SK-N-SH treated with all-trans-retinoic acid at 6 μM for 48 hours (cell line): ENCODE data around the gene SH3YL1.

ENCODE experiments used
- ARNTL ChIP-seq: fragments of 450-650 bp; formaldehyde crosslinking; IDR thresholded peaks from 2 replicates; pipeline ENCODE4 v1.5.0; 2020; ENCODE audit warnings: low read depth, mild to moderate bottlenecking, moderate library complexity, borderline replicate concordance
- CREB5 ChIP-seq: fragments of 250-450 bp; sonication (Bioruptor Pico); IDR thresholded peaks from 2 replicates; pipeline ENCODE4 v1.5.1; 2020; ENCODE audit warnings: low read depth, mild to moderate bottlenecking, moderate library complexity
- CSDC2 ChIP-seq: fragments of 250-450 bp; sonication (Bioruptor Pico); IDR thresholded peaks from 2 replicates; pipeline ENCODE4 v1.5.0; 2020; ENCODE audit warnings: mild to moderate bottlenecking, moderate library complexity
- CSRNP3 ChIP-seq: fragments of 250-450 bp; sonication (Bioruptor Pico); IDR thresholded peaks from 2 replicates; pipeline ENCODE4 v1.5.1; 2021; ENCODE audit warnings: mild to moderate bottlenecking, moderate library complexity
- ESRRG ChIP-seq: fragments of 250-450 bp; sonication (Bioruptor Pico); IDR thresholded peaks from 2 replicates; pipeline ENCODE4 v1.6.1; 2021; ENCODE audit warnings: mild to moderate bottlenecking
- OSR1 ChIP-seq: fragments of 250-450 bp; sonication (Bioruptor Pico); IDR thresholded peaks from 2 replicates; pipeline ENCODE4 v1.8.0; 2022; ENCODE audit warnings: moderate library complexity, mild to moderate bottlenecking, inconsistent platforms
- PATZ1 ChIP-seq: fragments of 250-450 bp; sonication (Bioruptor Pico); IDR thresholded peaks from 2 replicates; pipeline ENCODE4 v1.8.0; 2020; ENCODE audit warnings: mild to moderate bottlenecking, moderate library complexity, borderline replicate concordance
- PPARA ChIP-seq: fragments of 250-450 bp; sonication (Bioruptor Pico); IDR thresholded peaks from 2 replicates; pipeline ENCODE4 v1.5.0; 2020; ENCODE audit warnings: mild to moderate bottlenecking, borderline replicate concordance
- ZFP30 ChIP-seq: fragments of 450-650 bp; formaldehyde crosslinking; IDR thresholded peaks from 2 replicates; pipeline ENCODE4 v1.5.0; 2022; ENCODE audit warnings: mild to moderate bottlenecking, moderate library complexity

GRCh38 chr2:287471-287885 lies 23.6 kb upstream of the SH3YL1 start:
- no peak for TF ChIP-seq ZFP30
- TF ChIP-seq PPARA (CRISPR knock-in tag): no peak
- no peak for TF ChIP-seq PATZ1 (CRISPR knock-in tag)
- no peak for TF ChIP-seq ESRRG (CRISPR knock-in tag)
- TF ChIP-seq ARNTL (CRISPR knock-in tag): no peak
- no peak for TF ChIP-seq CSRNP3 (CRISPR knock-in tag)
- no peak for TF ChIP-seq CREB5 (CRISPR knock-in tag)
- TF ChIP-seq OSR1 (CRISPR knock-in tag): no peak
- no peak for TF ChIP-seq CSDC2
